Mesenteric fat pad (tissue), 1 donor: ENCODE results near the gene SPAG8. TPM values are rescaled to one million over a fixed set of nuclear protein-coding genes. Genes with fewer than 3 reads are reported as not detected.

Experiments
- DNase-seq: peaks from one replicate; pipeline ENCODE4 v3.0.0-alpha.2; 2020; ENCODE audit warnings: low spot score
- total RNA-seq: library from RNA; stranded (reverse); fragmentation: NEBNext Ultra II Directional; extraction: Animal tissue kit (Norgen Biotek cat#: 25700); gene quantifications from one replicate; pipeline ENCODE4 v1.2.1, GENCODE V29; 2021
- donor health status: DM: yes; HTN: yes; CAD: no.

SPAG8 gene
- total RNA-seq, 1 donor from 2014 or later: 0.61 TPM

DNA sequence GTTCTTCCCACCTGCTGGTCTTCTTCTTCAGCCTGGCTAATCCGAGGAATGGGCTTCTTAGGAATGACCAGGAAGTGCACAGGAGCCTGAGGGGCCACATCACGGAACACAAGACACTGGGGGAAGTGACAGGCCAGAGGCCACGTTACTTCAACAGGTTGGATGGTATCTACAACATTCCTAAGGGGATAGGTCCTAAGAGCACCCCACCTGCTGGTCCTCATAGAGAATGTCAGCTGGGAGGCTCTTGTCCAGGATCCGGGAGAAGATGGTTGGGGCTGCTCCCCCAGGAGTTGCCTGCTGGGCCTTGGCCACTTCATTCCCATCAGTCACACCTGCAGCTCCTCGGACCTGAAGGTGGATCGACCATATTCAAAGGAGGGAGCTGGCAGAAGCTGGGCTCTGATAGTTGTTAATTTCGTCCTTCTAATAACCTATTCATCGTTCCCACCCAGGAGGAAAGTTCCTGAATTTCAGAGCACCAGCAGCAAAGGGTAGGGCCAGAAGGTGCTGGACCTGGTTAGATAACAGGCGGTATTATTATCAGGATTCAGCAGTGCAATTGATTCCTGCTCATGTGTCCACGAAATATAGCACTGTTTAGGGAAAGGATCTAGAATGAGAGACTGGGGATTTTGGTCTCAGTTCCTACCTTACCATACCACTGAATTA lies 1.5 kb upstream of the SPAG8 start:
- peak; percentile 62 for DNase-seq

DNA sequence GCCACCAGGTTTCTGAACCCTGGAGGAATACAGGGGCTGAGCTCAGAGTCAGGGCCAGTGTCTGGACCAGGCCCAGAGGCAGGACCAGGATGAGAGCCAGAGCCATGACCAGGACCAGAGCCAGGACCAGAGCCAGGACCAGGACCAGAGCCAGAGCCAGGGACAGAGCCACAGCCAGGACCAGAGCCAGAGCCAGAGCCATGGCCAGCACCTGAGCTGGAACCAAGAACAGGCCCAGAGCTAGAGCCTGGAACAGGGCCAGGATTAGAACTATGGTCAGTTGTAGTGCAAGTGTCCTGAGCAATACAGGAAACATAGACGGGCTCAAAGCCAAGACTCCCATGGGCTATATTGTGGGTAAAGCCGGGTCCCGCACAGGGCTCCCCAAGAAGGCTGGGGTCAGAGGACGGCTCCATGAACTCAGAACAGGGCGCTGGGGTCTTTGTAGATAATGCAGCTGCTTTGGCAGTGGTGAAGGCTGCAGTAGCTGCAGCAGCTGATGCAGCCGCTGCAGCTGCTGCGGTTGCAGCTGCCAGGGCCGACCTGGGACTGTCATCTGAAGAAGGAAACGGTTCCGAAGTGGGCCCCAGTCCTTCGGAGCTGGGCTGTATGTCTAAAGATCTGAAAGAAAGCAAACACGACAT lies 559 bp downstream of the SPAG8 start:
- DNase-seq: no peak

DNA sequence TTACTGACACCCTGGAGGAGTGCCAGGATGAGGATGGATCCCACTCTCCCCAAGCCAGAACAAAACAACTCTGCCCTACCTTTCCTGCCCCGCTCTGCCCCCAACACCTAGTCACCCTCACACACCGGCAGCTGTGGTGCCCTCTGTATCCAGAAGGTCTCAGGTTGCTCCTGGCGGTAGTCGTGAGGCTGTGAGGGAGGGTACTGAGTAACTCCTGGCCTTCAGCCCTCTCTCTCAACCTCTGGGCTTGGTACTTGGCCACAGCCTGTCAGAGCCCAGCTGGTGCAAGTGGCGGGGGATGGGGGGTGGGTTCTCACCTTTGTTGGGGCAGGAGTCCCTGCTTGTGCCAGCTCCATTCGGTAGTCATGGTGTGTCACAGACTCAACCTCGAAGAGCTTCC lies 1.9 kb downstream of the SPAG8 start:
- DNase-seq: peak; percentile 60

DNA sequence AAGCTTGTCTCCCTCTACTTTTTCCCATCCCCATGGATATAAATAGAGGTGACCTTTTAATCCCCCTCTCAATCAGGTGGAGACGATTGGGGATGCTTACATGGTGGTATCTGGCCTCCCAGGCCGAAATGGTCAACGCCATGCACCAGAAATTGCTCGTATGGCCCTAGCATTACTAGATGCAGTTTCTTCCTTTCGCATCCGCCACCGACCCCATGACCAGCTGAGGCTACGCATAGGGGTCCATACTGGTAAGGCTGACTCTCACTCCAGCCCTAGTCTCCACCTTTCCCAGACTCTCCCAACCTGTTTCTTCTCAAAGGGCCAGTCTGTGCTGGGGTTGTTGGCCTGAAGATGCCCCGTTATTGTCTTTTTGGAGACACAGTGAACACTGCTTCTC lies 3.6 kb downstream of the SPAG8 start:
- DNase-seq: peak; percentile 78

DNA sequence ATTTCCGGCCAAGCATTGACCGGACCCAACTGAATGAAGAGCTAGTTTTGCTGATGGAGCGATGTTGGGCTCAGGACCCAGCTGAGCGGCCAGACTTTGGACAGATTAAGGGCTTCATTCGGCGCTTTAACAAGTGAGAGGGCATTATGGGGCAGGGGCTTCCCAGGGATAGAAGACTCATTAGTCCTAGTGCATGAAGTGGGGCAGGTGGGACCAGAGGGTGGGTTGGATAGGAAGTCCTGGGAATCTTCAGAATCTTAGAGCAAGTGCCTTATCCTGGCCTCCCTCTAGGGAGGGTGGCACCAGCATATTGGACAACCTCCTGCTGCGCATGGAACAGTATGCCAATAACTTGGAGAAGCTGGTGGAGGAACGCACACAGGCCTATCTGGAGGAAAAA lies 6.0 kb downstream of the SPAG8 start:
- DNase-seq: no peak

DNA sequence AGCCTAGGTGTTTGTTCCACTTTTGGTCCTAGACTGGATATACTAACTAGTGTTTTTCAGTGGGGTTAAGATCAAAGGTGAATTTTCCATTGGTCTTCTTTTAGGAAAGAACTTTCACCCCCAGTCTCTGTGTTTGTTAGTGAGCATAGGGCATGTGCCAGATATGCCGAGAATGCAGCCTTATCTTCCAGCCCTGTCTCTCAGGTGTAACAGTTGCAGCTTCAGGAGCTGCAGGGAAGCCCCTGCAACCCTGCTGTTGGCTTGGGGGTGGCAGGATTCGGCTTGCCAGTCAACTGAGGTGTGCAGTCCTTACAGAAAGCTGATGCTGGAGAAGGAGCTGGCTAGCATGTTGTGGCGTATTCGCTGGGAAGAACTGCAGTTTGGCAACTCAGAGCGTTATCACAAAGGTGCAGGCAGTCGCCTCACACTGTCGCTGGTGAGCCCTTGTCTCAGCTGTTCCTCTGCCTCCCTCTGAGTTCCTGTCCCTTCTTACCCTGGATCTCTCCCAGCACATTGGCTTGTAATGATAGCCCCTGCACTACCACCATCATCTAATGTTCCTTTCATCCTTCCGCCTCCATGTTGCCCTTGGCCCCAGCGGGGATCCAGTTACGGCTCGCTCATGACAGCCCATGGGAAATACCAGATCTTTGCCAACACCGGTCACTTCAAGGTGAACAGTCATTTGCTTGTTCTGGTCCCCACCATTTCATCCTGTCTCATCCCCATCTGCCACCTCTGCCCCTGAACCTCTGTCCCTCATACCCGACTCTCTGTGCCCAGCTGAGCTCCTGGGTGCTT lies 10.5 kb downstream of the SPAG8 start:
- DNase-seq: no peak

DNA sequence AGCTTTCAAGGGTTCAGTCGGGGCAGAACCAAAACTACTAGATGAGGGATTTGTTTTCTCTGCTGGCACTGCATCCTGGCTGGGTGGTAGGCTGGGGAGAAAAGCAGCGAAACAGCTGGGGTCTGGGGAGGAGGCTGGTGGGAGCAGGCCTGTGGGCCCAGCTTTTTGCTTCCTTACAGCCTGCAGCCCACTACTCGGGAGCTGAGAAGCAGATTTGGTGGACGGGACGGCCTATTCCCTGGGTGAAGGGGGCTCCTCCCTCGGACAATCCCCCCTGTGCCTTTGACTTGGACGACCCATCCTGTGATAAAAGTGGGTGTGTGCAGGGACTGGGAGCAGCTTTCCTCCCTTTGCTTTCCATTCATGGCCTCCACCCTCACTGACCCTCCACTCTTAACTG lies 11.5 kb downstream of the SPAG8 start:
- no peak for DNase-seq

DNA sequence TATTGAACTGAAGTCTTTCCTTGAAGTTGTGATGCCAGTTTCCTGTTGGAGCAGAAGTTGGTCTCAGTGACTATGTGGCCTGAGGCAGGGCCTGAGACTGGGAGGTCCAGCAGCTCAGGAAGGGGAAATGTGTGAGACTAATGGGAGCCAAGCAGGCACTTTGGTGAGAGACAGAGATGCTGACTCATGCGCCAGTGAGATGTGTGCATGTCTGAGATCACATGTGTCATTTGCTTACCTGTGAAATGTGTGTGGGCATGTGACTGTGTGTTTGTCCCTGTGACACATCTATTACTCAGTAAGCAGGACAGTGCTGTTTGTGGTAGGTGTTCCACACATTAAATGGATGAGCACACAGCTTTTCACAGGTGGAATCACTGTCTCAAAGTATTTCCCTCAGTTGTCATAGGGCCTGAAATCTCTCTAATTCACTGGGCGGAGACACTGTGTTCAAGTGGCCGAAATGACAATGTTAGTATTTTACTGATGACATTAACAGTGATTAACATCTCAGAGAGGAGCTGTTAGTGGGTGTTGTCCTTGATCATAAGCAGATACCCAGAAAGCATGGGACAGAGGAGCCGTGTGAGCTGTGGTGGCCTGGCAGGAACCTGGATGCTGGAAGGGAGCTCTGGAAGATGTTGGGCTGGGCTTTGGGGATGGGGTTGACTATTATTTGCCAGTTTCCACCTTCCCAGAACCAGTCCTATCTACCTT lies 13.2 kb downstream of the SPAG8 start:
- no peak for DNase-seq

DNA sequence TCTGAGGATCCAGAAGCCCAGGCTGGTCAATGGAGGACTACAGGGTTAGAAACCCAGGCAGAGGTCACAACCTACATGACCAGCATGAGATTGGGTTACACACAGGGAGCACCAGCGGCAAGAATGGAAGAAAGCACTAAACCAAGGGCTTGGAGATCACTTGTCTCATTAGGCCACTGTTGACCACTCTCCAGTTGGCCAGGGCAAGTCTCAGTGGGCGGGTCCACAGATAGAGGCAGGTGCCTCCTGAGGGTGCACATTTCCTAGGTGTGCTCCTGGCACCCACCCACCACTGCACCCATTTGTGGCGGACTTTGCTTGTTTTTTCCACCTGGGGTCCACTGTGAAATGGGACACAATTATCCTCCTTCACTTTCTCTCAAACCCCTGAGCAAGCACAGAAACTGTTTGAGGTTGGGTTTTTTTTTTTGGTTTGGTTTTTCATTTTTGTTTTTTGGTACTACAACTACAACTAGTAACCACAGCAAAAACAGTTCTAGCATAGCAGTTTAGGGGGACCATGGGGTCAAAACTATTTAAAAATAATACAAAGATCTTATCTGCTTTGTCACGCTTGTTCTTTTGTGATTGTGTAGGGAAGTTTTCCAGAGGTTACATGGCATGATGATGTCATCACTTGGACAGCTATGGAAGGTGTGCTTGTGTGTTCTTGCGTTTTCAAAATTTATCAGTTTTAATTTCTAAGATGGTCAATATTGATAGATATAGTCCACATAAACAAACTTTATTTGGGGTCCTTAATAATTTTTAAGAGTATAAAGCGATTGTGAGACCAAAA lies 14.6 kb downstream of the SPAG8 start:
- DNase-seq: no peak

DNA sequence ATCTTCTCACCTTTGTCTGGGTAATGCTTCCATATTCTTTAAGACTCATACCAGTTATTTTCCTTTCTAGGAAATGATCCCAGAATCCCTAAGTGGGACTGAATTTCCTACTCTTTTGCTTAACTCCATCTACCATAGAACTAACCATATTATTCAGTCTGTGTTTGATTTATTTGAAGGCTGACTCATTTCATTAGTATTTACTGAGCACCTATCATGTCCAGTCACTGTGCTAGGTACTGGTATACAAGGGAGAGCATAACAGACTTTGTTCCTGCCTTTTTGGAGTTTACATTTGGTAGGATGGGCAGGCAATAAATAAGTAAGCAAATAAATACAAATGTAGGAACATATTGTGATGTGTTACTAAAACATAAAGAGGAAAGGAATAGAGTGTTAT lies 16.4 kb downstream of the SPAG8 start:
- DNase-seq: no peak

DNA sequence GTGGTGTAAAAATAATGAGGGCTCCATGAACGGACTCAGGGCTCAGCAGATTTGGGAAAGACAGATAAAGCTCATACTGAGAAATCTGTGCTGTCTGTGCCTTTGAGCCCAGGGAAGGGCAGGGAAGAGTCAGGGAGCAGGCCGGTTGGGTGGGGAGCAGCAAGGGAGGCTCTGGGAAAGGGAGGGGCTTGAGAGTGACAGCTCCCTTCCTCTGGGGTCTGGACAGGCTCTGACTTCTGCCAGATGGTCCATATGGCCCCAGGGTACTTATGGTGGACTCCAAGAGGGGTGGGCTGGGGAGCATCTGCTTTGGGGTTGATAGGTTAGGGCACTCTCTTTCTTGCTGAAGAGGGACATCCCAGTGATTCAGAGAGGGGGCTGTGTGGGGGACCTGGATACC lies 18.6 kb downstream of the SPAG8 start:
- no peak for DNase-seq

DNA sequence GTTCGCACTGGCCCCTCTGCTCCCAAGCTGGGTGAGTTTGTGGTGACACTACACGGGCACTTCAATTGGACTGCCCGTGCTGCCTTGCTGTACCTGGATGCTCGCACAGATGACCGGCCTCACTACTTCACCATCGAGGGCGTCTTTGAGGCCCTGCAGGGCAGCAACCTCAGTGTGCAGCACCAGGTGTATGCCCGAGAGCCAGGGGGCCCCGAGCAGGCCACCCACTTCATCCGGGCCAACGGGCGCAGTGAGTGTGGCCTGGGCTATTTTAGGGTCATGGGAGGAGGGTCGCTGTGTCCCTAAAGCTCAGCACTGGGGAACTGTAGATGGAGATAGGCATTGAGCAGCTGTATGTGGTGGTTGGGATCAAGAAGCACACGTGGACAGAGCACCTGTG lies 19.2 kb downstream of the SPAG8 start:
- no peak for DNase-seq

DNA sequence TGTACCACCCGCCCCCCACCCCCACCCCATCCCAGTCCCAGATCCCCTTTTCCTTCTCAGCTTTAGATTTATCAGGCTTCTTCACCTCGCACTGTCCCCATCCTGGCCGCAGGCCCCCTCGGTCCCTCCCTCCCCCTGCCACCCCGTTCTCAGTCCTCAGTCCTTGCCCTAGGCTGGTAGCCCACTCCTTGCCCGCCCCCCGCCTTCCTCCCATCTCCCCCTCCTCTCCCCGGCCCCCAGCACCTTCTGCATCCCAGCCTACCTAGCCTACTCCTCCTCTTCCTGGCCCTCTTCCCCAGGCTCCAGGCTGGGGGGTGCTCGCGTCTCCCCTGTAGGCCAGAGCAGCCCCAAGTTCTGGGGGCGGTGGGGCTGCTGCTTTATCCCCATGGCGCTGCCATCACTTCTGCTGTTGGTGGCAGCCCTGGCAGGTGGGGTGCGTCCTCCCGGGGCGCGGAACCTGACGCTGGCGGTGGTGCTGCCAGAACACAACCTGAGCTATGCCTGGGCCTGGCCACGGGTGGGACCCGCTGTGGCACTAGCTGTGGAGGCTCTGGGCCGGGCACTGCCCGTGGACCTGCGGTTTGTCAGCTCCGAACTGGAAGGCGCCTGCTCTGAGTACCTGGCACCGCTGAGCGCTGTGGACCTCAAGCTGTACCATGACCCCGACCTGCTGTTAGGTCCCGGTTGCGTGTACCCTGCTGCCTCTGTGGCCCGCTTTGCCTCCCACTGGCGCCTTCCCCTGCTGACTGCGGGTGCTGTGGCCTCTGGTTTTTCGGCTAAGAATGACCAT lies 19.8 kb downstream of the SPAG8 start:
- DNase-seq: no peak

DNA sequence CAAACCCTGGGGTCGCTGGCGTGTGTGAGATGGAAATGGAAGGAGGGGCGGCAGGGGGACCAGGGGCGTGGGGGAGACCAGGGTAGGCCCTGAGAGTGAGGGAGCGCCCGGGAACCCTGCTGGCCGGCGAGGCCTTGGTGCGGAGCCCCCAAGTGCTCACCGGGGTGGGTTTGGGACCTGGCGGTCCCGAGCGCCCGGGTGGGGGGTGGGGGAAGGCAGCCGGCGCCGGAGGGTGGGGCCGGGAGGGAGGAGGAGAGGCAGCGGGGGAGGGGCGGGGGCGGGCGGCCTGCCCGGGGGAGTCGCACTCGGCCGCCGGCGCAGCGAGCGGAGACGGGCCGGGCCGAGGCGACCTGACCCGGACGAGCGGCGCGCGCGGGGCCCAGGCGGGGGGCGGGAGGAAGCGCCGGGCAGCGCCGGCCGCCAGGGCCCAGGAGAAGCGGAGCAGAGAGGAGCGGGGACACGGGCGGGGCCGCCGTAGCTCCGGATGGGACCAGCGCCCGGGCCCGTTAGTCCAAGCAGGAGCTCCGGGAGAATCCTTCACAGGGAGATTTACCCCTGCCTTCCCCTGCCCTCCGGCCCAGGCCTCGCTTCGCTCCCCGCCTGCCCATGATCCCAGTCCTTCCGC lies 20.7 kb downstream of the SPAG8 start, which contains the start of gene NPR2:
Gene NPR2, plus strand, starts transcription at position 295 of the 625 bp plus-strand sequence. CDS start 818 bp downstream, outside the sequence.
- no peak for DNase-seq

DNA sequence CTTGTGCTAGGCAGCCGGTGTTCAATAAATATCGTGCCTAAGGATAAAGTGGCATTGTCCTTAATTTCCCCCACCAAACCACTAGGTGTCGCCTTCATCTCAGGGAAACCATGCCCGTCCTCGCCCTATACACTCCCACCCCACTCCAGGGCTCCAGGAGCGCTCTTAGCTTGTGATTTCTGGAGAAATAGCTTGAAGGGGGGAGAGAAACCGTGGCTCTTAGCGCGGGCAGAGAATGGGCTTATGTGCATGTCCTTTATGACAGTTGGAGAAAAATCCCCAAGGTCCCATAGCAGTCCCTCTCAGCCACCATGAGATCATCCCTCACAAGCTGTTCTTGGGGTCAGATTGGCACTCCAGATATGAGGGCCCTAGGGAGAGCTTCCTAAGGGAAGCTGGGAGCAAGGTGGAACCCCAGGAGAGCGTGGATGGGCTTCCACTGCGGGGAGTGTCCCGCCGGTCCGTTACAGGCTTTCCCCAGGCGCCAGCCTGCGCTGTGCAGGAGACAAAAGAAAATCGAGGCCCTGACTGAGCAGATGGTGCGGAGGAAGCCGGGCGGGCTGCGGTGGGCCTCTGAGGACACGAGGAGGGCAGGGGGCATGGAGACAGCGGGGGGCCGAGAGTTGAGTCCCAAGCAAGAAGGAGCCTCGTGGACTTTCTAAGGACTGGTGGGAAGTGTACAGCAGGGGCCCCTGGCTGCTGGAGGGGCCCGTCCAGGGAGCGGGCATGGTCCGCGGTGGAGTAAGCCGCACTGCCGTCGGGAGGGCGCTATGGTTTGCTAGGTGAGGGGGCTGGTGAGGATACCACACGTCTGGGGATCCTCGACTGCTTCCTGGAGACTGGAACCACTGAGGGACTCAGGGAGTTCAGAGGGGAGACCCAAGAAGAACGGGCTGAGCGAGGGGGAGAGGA lies 21.4 kb downstream of the SPAG8 start:
- DNase-seq: no peak

DNA sequence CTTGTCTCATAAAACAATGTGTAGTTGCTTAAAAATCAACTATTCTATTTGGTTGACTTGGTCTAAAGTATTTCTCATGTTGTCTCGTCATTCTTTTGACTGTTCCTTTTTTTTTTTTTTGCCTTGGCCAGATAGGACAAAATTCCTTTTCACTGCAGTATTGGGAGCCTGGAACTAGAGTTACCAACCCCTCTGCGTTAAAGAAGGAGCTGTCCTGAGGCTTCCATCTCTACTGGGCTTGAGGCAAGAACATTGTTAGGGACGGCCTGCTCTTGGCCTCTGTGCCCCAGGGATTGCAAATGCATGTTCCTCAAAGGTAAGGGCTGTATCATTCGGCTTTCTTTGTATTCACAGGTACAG lies 22.1 kb downstream of the SPAG8 start:
- DNase-seq: no peak

DNA sequence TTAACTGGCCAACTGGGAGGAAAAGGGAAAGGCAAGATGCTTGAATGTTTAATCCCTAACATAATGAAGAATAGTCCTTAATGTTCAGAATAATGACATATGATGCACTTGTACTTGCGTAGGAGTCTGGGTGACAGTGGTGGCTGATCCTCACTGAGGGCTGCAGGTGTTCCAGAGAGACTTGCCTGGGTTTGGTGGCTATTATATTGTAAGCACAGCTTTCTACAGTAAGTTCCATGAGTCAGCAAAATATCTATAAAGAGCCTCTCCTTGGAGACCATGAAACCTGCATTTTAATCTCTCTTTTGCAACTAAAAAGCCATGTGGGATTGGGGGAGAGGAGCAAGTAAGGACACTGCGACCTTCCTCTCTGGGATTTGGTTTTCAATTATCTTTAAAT lies 22.5 kb downstream of the SPAG8 start:
- no peak for DNase-seq

DNA sequence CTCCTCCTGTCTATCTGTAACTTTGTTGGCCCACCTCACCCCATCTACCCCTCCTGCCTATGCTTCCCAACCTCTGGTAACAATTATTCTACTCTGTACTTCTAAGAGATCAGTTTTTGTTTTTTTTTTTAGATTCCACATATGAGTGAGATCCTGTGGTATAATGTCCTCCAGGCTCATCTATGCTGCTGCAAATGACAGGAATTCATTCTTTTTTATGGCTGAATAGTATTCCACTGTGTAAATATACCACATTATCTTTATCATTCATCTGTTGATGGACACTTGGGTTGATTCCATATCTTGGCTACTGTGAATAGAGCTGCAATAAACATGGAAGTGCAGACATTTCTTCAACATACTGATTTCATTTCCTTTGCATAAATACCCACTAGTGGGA lies 28.6 kb downstream of the SPAG8 start:
- no peak for DNase-seq

DNA sequence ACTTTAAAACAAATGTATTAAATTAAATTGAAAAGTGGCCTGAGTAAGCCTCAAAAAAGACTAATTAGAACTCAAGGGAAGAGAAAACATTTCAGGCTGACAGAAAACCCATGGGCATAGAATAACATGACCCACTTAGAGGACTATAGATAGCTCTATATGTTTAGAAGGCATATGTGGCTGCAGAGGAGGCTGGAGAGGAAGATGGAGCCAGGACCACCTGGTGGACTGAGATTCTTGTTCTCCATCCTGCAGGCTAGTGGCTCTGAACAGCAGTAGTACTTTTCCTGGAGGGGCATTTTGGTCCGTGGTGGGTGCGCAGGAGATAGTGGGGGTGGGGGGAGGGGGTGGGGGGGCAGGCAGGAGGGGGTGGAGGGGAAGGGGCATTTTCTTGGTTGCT lies 31.0 kb downstream of the SPAG8 start:
- DNase-seq: no peak
